GM19438 (cell line): ENCODE data around the gene CEACAM1.
"Not testable (repeated sequence)": the region's sequence is repeated elsewhere in the genome, so short reads cannot be mapped to it uniquely, and the experiment has no call there.

ENCODE experiments used
- ATAC-seq: cut with Tn5 transposase; IDR thresholded peaks from one replicate; pipeline ENCODE4 v1.9.1; 2021; ENCODE audit warnings: low read depth; ENCODE audit not compliant: unreplicated experiment

Gene CEACAM1

GRCh38 chr19:42549067-42549466, 20.8 kb upstream of the CEACAM1 start:
- not testable (repeated sequence) for ATAC-seq

DNA sequence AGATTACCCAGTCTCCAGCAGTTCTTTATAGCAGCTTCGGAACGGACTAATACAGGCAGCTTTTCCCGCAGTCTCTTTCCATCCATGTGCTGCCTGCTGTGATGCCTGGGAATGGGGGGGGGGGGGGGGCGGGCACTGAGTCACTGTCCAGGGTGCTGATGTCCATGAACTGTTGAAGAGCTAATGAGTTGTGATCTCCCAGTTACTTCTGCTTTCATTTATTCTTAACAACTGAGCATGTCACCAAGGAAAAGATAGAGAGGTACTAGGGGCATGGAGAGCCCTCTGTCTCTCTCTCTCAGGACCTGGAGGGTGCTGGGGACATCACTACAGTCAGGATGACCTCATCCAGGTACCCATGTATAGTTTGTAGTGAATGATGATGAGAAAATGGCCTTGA, 20.3 kb upstream of the CEACAM1 start:
- ATAC-seq = no peak

DNA sequence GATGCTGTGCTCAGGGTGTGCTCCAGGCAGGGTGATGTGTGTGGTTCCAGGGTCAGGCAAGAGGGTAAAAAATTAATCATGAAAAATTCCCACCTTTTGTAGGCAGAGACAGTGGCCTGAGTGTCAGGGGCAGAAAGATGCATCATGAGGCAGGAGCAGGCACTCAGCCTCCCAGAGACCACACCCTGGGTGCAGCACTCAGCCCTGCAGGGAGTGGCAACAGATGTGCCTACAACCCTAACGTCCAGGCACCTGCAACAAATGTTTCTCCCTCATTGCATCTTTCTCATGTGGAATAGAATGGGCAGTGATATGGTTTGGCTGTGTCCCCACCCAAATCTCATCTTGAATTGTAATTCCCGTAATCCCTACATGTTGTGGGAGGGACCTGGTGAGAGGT, 19.6 kb upstream of the CEACAM1 start:
- ATAC-seq = no peak

GRCh38 chr19:42546831-42547500, 18.7 kb upstream of the CEACAM1 start:
- no peak for ATAC-seq

DNA sequence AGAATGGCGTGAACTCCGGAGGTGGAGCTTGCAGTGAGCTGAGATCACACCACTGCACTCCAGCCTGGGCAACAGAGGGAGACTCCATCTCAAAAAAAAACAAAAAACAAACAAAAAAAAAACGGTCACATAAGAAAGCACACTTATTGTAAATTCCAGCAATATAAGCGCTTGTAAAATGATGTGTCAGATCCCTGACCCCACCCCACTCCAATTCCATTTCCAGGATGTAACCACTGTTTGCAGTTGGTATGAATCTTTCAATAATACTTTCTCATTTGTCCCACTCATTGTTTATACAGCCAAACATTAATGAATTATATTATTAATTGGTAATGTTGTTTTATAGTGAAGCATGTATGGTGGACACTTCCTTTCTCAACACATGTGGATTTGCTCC, 15.9 kb upstream of the CEACAM1 start:
- ATAC-seq = no peak

DNA sequence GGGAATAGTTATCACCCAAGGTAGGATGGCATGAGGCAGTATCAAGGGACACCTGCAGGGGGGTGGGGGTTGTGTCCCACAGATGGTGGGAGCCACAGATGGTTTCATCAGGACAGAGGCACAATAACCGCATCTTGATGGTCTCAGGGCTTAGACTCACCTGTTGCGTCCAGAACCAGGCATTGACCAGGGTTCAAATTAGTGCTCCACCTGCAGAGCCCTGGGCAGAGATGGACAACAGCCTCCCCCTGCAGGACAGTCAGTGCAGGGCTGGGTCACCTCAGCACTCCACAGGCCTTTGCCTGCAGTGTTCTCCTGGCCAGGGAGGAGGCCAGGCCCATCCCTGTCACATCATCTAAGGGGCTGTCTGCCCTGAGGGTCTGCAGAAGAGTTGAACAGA, 14.5 kb upstream of the CEACAM1 start:
- ATAC-seq = no peak

GRCh38 chr19:42540071-42540553, 11.8 kb upstream of the CEACAM1 start:
- no peak for ATAC-seq

DNA sequence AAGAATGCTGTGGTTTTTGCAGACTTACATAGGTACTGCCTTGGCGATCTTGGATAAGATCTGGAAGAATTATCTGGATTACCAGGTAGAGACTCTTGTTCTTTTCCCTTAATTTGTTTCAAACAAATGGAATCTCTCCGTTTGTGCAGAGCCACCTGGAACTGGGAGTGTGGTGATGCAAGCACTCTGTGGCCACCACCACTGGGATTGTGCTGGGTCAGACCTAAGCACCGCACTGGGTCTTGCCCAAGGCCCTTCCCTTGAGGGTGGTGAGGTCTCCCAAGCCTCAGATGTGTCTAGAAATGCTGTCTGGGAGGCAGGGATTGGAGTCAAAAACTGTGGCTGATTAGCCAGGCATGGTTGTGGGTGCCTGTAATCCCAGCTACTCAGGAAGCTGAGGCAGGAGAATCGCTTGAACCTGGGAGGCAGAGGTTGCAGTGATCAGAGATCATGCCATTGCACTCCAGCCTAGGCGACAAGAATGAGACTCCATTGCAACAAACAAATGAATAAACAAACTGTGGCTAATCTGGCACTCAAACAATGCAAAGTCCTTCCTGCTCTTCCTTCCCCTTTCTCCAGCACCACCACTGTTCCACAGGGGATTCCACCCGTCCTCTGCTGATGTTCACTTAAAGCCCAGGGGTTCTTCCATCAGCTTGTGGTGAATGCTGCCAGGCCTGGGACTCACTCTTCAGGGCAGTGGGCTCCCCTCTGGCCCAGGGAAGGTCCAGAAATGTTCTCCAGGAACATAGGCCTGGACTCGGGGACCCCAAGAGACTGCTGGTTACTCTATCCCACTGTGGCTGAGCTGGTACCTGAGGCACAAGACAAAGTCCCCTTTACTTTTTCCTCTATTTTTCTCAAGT, 10.8 kb upstream of the CEACAM1 start:
- no peak for ATAC-seq

DNA sequence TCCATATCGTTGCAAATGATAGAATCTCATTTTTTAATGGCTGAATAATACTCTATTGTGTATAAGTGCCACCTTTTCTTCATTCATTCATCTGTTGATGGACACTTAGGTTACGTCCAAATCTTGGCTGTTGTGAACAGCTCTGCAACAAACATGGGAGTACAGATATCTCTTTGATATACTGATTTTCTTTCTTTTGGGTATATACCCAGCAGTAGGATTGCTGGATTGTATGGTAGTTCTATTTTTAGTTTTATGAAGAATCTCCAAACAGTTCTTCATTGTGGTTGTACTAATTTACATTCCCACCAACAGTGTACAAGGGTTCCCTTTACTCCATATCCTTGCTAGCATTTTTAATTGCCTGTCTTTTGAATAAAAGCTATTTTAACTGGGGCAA, 7.0 kb upstream of the CEACAM1 start:
- not testable (repeated sequence) for ATAC-seq

GRCh38 chr19:42534391-42534790, 6.1 kb upstream of the CEACAM1 start:
- ATAC-seq = no peak

DNA sequence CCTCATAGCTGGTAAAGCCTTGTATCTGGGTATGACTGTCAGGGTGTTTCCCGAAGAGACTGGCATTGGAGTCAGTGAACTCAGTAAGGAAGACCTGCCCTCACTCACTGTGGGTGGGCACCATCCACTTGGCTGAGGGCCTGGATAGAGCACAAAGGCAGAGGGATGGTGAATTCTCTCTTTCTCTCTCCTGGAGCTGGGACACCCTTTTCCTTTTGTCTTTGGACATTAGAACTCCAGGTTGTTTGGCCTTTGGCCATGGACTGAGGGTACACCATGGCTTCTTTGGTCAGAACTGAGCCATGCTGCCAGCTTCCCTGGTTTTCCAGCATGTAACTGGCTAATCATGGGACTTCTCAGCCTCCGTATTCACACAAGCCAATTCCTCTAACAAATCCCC, 4.6 kb upstream of the CEACAM1 start:
- ATAC-seq = no peak

- ATAC-seq = no peak
Observed at GRCh38 chr19:42531313-42531712, 3.0 kb upstream of the CEACAM1 start.

DNA sequence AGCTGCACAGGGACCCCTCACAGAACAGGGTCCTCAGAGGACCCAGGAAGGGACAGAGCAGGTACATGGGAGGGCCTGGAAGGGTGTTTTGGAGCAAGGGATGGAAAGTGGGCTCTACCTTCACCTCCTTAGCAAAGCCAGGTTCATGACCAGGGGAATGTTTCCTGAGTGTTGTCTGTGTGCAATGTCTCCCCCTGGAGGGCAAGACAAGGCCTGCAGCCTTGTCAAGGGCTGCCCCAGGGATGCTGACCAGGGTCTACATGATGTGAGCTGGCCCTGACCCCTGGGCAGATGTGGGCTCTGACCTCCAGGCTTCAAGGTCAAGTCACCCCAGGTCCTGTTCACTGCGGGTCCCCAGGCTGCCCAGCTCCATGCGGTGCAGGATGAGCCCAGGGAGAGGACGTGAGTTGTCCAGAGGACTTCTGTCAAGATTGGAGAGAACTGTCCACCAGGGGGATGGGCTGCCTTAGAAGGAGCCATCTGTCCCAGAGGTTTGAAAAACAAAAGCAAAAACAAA, 1.0 kb upstream of the CEACAM1 start:
- ATAC-seq = no peak

DNA sequence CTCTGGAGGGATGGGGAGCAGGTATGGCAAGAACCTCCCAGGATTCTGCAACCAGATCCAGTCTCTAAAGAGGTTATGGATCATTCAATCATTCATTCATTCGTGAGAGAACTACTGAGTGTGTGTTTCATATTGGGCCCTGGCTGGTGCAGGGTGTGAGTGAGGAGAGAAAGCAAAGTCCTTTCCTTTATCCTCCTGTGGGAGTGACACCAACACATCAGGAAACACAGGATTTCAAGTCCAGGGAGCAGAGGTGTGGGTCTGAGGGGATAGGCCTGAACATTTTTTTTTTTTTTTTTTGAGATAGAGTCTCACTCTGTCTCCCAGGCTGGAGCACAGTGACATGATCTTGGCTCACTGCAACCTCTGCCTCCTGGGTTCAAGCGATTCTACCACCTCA, 3.3 kb downstream of the CEACAM1 start:
- no peak for ATAC-seq

GRCh38 chr19:42524250-42524649, 4.0 kb downstream of the CEACAM1 start:
- ATAC-seq = no peak

- not testable (repeated sequence) for ATAC-seq
Observed at GRCh38 chr19:42522262-42522661, 6.0 kb downstream of the CEACAM1 start.

DNA sequence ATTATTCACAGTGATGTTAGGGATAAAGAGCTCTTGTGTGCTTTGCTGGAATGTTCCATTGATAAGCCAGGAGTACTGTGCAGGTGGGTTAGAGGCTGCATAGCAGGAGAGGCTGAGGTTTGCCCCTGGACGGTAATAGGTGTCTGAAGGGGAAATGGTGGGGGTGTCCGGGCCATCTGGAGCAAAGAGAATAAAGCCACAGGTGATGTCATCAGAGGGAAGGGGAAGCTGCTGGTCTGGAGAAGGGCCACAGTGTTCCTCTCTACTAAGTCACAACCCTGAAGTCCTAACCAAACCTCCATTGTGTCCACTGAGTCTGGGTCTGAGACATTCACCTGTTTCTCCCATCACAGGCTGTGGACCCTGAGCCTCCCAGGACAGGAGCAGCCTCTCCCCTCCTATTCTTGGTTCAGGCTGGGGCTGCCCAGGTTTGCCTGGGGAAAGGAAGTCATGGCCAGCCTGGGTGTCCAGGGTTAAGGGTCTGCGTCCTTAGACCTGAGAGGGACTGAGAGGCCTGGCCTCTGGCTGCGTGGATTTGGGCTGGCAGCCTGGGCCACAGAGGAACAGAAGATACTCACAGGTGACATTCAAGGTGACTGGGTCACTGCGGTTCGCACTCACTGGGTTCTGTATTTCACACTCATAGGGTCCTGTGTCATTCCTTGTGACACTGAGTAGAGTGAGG, 6.8 kb downstream of the CEACAM1 start:
- ATAC-seq = no peak

GRCh38 chr19:42519108-42519507, 9.2 kb downstream of the CEACAM1 start:
- no peak for ATAC-seq

GRCh38 chr19:42516771-42517170, 11.5 kb downstream of the CEACAM1 start:
- no peak for ATAC-seq

DNA sequence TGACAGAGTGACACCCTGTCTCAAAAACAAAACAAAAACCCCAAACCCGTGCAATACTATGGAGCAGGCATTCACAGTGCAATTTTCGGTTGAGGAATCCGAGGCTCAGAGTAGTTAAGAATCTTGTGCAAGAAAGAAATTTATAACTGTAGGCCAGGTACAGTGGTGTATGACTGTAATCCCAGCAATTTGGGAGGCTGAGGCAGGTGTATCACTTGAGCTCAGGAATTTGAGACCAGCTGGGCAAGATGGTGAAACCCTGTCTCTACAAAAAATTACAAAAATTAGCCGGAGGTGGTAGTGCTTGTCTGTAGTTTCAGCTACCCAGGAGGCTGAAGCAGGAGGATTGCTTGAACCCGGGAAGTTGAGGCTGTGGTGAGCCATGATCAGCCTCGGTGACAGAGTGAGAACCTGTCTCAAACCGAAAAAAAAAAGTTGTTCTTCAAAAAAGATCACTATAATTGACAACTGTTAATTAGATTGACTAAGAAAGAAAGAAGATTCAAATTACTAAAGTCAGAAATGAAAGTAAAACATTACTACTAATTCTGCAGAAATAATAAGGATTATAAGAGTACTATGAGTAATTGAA, 12.9 kb downstream of the CEACAM1 start:
- no peak for ATAC-seq

DNA sequence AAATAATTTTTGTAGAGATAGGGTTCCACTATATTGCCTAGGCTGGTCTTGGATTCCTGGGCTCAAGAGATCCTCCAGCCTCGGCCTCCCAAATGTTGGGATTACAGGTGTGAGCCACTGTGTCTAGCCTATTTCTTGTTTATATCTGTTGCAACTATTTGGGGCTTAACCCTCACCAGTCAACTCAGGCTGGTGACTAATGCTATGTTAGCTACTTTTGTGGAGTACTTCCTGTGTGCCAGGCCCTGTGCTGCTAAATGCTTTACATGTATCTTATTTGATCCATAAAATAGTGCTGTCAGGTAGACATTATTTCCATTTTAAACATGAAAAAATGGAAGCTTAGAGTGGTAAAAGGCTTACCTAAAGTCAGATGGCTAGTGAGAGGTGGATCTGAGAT, 13.8 kb downstream of the CEACAM1 start:
- ATAC-seq = no peak
